H9 (cell line): ENCODE measurements around the gene WDR37. TPM values are rescaled to one million over a fixed set of nuclear protein-coding genes. Genes with fewer than 3 reads are reported as not detected.

Experiments
- DNase-seq: peaks from one replicate; pipeline ENCODE4 v3.0.0-alpha.2; 2017
- H2AFZ ChIP-seq: one replicate; pipeline ENCODE4 v1.6.1; 2013; ENCODE audit warnings: mild to moderate bottlenecking, low read length, control low read depth, moderate library complexity
- H2AK5ac ChIP-seq: 2 replicates; pipeline ENCODE4 v1.6.1; 2013; ENCODE audit warnings: low read length, control low read depth, mixed read lengths; ENCODE audit not compliant: insufficient read length
- H2BK120ac ChIP-seq: one replicate; pipeline ENCODE4 v1.6.1; 2013; ENCODE audit warnings: low read depth, mild to moderate bottlenecking, low read length, control low read depth, inconsistent platforms; ENCODE audit not compliant: poor library complexity, severe bottlenecking
- H2BK12ac ChIP-seq: 2 replicates; pipeline ENCODE4 v1.6.1; 2013; ENCODE audit warnings: low read length, control low read depth, mixed read lengths, low read depth; ENCODE audit not compliant: insufficient read length
- H2BK15ac ChIP-seq: 2 replicates; pipeline ENCODE4 v1.6.1; 2013; ENCODE audit warnings: low read depth, low read length, control low read depth
- H2BK20ac ChIP-seq: one replicate; pipeline ENCODE4 v1.6.1; 2013; ENCODE audit warnings: low read depth, mild to moderate bottlenecking, low read length, control low read depth, inconsistent platforms; ENCODE audit not compliant: poor library complexity, severe bottlenecking
- H2BK5ac ChIP-seq: 2 replicates; pipeline ENCODE4 v1.6.1; 2013; ENCODE audit warnings: low read length, control low read depth, mixed read lengths; ENCODE audit not compliant: insufficient read length
- H3K14ac ChIP-seq: 2 replicates; pipeline ENCODE4 v1.6.1; 2013; ENCODE audit warnings: low read length, control low read depth; ENCODE audit not compliant: insufficient read depth
- H3K18ac ChIP-seq: 2 replicates; pipeline ENCODE4 v1.6.1; 2013; ENCODE audit warnings: low read depth, mild to moderate bottlenecking, mixed read lengths, low read length, control low read depth; ENCODE audit not compliant: insufficient read length
- H3K23ac ChIP-seq: 2 replicates; pipeline ENCODE4 v1.6.1; 2013; ENCODE audit warnings: low read length, control low read depth, mixed read lengths, low read depth; ENCODE audit not compliant: insufficient read length
- H3K23me2 ChIP-seq: 2 replicates; pipeline ENCODE4 v1.6.1; 2013; ENCODE audit warnings: low read depth, mild to moderate bottlenecking, mixed read lengths, low read length, control low read depth; ENCODE audit not compliant: insufficient read length, poor library complexity, severe bottlenecking
- H3K27ac ChIP-seq: 2 replicates; pipeline ENCODE4 v1.5.1; 2013; ENCODE audit warnings: low read length, control low read depth, mixed read lengths, low read depth; ENCODE audit not compliant: insufficient read length
- H3K27me3 ChIP-seq: 2 replicates; pipeline ENCODE4 v1.6.1; 2013; ENCODE audit warnings: low read length, control low read depth, inconsistent platforms; ENCODE audit not compliant: insufficient read depth
- H3K4ac ChIP-seq: 2 replicates; pipeline ENCODE4 v1.6.1; 2013; ENCODE audit warnings: low read depth, mild to moderate bottlenecking, control low read depth, inconsistent platforms, low read length, moderate library complexity
- H3K4me1 ChIP-seq: 2 replicates; pipeline ENCODE4 v1.6.1; 2013; ENCODE audit warnings: low read length, control low read depth, inconsistent platforms; ENCODE audit not compliant: insufficient read depth
- H3K4me2 ChIP-seq: 2 replicates; pipeline ENCODE4 v1.6.1; 2013; ENCODE audit warnings: low read length, control low read depth, mixed read lengths; ENCODE audit not compliant: insufficient read length, insufficient read depth
- H3K56ac ChIP-seq: 2 replicates; pipeline ENCODE4 v1.6.1; 2013; ENCODE audit warnings: low read depth, mild to moderate bottlenecking, mixed read lengths, low read length, control low read depth; ENCODE audit not compliant: insufficient read length
- H3K79me1 ChIP-seq: 2 replicates; pipeline ENCODE4 v1.6.1; 2013; ENCODE audit warnings: low read depth, mild to moderate bottlenecking, moderate library complexity, low read length, control low read depth, inconsistent platforms; ENCODE audit not compliant: insufficient read depth, poor library complexity, severe bottlenecking
- H3K79me2 ChIP-seq: 2 replicates; pipeline ENCODE4 v1.6.1; 2013; ENCODE audit warnings: low read length, control low read depth, inconsistent platforms; ENCODE audit not compliant: insufficient read depth
- H3K9ac ChIP-seq: 2 replicates; pipeline ENCODE4 v1.6.1; 2013; ENCODE audit warnings: low read length, control low read depth, mixed read lengths; ENCODE audit not compliant: insufficient read length; ENCODE audit errors: extremely low read depth
- H3K9me3 ChIP-seq: one replicate; pipeline ENCODE4 v1.6.1; 2013; ENCODE audit warnings: low read depth, low read length, inconsistent platforms; ENCODE audit not compliant: control insufficient read depth
- H3T11ph ChIP-seq: one replicate; pipeline ENCODE4 v1.6.1; 2013; ENCODE audit warnings: mild to moderate bottlenecking, low read length, control low read depth, inconsistent platforms
- H4K20me1 ChIP-seq: one replicate; pipeline ENCODE4 v1.6.1; 2013; ENCODE audit not compliant: control insufficient read depth, insufficient read length, insufficient read depth
- H4K5ac ChIP-seq: 2 replicates; pipeline ENCODE4 v1.6.1; 2013; ENCODE audit warnings: low read depth, mild to moderate bottlenecking, mixed read lengths, low read length, control low read depth; ENCODE audit not compliant: insufficient read length
- H4K8ac ChIP-seq: replicated peaks from 2 replicates; pipeline ENCODE4 v1.6.1; 2013; ENCODE audit warnings: low read length, control low read depth, mixed read lengths, low read depth; ENCODE audit not compliant: insufficient read length
- H4K91ac ChIP-seq: 2 replicates; pipeline ENCODE4 v1.6.1; 2013; ENCODE audit warnings: low read depth, mild to moderate bottlenecking, moderate library complexity, mixed read lengths, low read length, control low read depth; ENCODE audit not compliant: insufficient read length
- H3K27ac Mint-ChIP-seq, 3 experiments: 2 replicates in 2 of 3; 3 replicates in 1 of 3; pipeline ENCODE4 v1.8.0; 2020 to 2021; ENCODE audit warnings: mixed read lengths in 3 of 3, mild to moderate bottlenecking in 1 of 3, moderate library complexity in 1 of 3
- H3K27me3 Mint-ChIP-seq: 2 replicates; pipeline ENCODE4 v1.8.0; 2021; ENCODE audit warnings: low read depth, mild to moderate bottlenecking, moderate library complexity, mixed read lengths
- H3K36me3 Mint-ChIP-seq, 3 experiments: 2 replicates in 2 of 3; 3 replicates in 1 of 3; pipeline ENCODE4 v1.8.0; 2020 to 2021; ENCODE audit warnings: low read depth in 3 of 3, mixed read lengths in 3 of 3; ENCODE audit not compliant: insufficient read depth in 1 of 3
- H3K4me1 Mint-ChIP-seq, 2 experiments: 2 replicates each; pipeline ENCODE4 v1.8.0; 2020; ENCODE audit warnings: mixed read lengths in 2 of 2
- H3K4me3 Mint-ChIP-seq, 2 experiments: 2 replicates in 1 of 2; 3 replicates in 1 of 2; pipeline ENCODE4 v1.8.0; 2020 to 2021; ENCODE audit warnings: mild to moderate bottlenecking in 2 of 2, mixed read lengths in 2 of 2, moderate library complexity in 1 of 2
- H3K9me3 Mint-ChIP-seq, 2 experiments: 2 replicates in 1 of 2; 3 replicates in 1 of 2; pipeline ENCODE4 v1.8.0; 2020; ENCODE audit warnings: mild to moderate bottlenecking in 2 of 2, mixed read lengths in 2 of 2, moderate library complexity in 1 of 2
- WGBS: extraction: QIAGEN DNeasy Blood & Tissue Kit; methylation state at CpG from one replicate; pipeline ENCODE4 v1.1.7; 2013; ENCODE audit warnings: missing lambda C conversion rate, low lambda C conversion rate, mixed read lengths; ENCODE audit not compliant: insufficient read length; ENCODE audit errors: extremely low coverage; 5-methylcytosine and 5-hydroxymethylcytosine counted together
- total RNA-seq: library from RNA; stranded (reverse); gene quantifications from 2 replicates; pipeline ENCODE4 v1.2.1, GENCODE V29; 2021
- TF ChIP-seq, protein P1 (sequence below): fragments of 200-600 bp; sonication (generic); conservative IDR thresholded peaks from 3 replicates; pipeline ENCODE4 v1.8.0; 2021; ENCODE audit warnings: antibody characterized with exemption, mild to moderate bottlenecking

Gene WDR37
- total RNA-seq, 1 experiment from 2014 or later, result 13.1 TPM

DNA sequence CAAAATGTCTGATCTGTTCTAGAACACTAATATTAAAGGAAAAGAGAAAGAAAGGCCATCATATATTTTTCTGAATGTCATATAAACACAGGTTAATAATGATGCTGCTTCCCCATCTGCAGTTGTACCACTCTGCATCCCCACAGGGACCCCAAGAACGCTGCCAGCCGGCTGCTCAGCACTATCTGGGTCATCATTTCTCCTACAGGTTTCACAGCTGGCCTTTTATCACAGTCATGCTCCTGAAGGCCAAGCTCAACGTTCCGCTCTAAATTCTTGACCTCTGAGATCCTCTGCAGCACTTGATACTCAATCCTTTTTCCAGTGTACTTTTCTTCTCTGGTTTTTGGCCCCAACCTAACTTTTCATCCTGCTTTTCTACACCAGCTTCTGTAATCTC is 12.0 kb upstream of the WDR37 start:
- Histone ChIP-seq H3K23ac (no peak overlapping the region), H4K91ac (no peak overlapping the region), H2BK120ac (no peak overlapping the region), H2AK5ac (no peak overlapping the region), H3K79me1 (no peaks in the 10 kb centered on the region), H2BK20ac (no peak overlapping the region), H4K20me1 (no peaks in the 10 kb centered on the region), H3K23me2 (peaks cover 3% of the 10 kb centered on the region), H3K56ac (no peak overlapping the region), H3K27me3 (no peaks in the 10 kb centered on the region), H4K5ac (no peak overlapping the region), H3K4me1 (no peaks in the 10 kb centered on the region; the same call in 1 of the 2 replicates), H4K8ac (no peak overlapping the region), H2BK5ac (no peak overlapping the region), H3K9ac (peak overlapping the region; percentile 46), H3T11ph (no peak overlapping the region), H3K4me2 (no peak overlapping the region), H2AFZ (no peak overlapping the region), H2BK15ac (no peak overlapping the region), H3K79me2 (peaks cover 28% of the 10 kb centered on the region), H2BK12ac (no peak overlapping the region), H3K9me3 (no peaks in the 10 kb centered on the region), H3K14ac (no peak overlapping the region), H3K4ac (no peak overlapping the region), H3K18ac (no peak overlapping the region), H3K27ac (no peak overlapping the region)
- Mint-ChIP-seq H3K9me3 (no peaks in the 10 kb centered on the region; a peak in 2 of 5 replicates), H3K36me3 (peaks cover 31 to 66% (median 54%) of the 10 kb centered on the region in 3 experiments), H3K4me3 (peak overlapping the region in 1 of 2 experiments; percentile 7; a peak in 1 of 5 replicates), H3K27ac (peak overlapping the region in 2 of 3 experiments; percentile 40 to 88; a peak in 4 of 7 replicates), H3K4me1 (peaks cover 21 to 23% of the 10 kb centered on the region in 2 experiments), H3K27me3 (no peaks in the 10 kb centered on the region)
- no peak for DNase-seq
- TF ChIP-seq, protein P1, sequence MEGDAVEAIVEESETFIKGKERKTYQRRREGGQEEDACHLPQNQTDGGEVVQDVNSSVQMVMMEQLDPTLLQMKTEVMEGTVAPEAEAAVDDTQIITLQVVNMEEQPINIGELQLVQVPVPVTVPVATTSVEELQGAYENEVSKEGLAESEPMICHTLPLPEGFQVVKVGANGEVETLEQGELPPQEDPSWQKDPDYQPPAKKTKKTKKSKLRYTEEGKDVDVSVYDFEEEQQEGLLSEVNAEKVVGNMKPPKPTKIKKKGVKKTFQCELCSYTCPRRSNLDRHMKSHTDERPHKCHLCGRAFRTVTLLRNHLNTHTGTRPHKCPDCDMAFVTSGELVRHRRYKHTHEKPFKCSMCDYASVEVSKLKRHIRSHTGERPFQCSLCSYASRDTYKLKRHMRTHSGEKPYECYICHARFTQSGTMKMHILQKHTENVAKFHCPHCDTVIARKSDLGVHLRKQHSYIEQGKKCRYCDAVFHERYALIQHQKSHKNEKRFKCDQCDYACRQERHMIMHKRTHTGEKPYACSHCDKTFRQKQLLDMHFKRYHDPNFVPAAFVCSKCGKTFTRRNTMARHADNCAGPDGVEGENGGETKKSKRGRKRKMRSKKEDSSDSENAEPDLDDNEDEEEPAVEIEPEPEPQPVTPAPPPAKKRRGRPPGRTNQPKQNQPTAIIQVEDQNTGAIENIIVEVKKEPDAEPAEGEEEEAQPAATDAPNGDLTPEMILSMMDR, result no peak
- no CpG with 5 or more reads among the region's 4 CpGs for WGBS
